Fibroblast of upper back skin (primary cell): Measurements from ENCODE around the gene SLC35G1.

Experiments
- DNase-seq: peaks from one replicate; pipeline ENCODE4 v3.0.0-alpha.2; 2013

SLC35G1 gene, protein sequence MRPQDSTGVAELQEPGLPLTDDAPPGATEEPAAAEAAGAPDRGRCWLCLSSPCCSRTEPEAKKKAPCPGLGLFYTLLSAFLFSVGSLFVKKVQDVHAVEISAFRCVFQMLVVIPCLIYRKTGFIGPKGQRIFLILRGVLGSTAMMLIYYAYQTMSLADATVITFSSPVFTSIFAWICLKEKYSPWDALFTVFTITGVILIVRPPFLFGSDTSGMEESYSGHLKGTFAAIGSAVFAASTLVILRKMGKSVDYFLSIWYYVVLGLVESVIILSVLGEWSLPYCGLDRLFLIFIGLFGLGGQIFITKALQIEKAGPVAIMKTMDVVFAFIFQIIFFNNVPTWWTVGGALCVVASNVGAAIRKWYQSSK

DNA sequence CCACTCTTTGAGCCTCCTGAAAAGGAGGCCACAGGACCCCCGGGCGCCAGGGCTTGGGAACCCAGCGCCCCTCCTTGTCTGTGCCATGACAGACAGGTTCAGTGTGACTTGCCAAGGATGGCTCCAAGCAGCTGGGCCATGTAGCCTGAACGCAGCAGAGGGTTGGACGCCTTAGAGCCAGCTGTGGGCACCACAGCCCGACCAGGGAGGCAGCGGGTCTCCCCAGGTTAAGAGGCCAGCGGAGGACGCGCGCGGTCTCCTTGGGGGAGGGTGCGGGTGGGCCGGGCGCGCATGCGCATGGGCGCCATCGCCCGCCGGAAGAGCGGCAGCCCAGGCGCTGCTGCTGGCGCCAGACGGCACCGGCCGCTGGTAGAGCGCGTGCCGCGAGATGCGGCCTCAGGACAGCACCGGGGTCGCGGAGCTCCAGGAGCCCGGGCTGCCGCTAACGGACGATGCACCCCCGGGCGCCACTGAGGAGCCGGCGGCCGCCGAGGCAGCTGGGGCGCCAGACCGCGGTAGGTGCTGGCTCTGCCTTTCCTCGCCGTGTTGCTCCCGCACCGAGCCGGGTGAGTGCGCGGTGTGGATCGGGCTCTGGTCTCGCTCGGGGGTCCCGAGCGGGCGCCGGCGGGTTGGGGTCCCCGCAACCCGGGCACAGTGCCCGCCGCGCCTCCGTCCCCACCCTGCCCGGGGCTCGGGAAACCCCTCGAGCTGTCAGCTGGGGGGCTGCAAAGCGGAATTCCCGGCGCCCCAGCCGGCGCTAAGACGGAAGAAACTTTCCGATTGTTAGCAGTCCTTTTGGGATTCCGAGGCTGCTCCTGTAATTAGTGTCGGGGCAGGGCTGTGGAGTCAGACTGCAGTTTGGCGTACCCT, at the start of gene SLC35G1:
TSS of gene SLC35G1 (plus strand) at position 333 of the 870 bp plus-strand sequence. CDS start at position 389, 56 bp downstream.
- peak; percentile 65 for DNase-seq

DNA sequence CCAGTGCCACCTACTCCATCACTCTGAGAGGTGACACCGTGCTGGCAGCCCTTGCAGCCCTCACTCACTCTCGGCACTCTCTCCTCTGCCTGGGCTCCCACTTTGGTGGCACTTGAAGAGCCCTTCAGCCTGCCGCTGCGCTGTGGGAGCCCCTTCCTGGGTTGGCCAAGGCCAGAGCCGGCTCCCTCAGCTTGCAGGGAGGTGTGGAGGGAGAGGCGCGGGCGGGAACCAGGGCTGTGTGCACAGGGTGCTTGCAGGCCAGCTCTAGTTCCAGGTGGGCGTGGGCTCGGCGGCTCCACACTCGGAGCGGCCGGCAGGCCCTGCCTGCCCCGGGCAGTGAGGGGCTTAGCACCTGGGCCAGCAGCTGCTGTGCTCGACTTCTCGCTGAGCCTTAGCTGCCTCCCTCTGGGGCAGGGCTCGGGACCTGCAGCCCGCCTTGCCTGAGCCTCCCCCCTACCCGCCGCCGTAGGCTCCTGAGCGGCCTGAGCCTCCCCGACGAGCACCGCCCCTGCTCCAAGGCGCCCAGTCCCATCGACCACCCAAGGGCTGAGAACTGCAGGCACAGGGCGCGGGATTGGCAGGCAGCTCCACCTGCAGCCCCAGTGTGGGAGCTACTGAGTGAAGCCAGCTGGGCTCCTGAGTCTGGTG, 48.7 kb upstream of the SLC35G1 start:
- DNase-seq: no peak

DNA sequence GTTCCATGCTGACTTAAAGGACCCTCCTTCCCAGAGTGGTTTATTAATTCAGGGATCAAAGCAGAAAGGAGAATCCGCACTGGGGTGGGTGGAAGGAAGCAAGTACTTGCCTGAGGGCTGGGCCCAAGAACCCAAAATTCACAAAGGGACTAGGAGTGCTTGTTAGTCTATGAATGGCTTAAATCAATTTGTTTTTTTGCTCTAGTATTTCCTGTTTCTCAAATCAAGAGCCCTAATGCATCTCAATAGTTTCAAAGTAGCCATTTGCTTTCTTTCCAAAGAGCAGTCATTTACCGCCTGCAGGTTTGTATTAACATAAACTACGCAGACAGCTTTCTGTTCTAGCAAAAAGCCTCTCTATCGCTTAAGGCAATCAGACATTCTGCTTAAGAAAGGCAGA, 44.2 kb upstream of the SLC35G1 start:
- no peak for DNase-seq

DNA sequence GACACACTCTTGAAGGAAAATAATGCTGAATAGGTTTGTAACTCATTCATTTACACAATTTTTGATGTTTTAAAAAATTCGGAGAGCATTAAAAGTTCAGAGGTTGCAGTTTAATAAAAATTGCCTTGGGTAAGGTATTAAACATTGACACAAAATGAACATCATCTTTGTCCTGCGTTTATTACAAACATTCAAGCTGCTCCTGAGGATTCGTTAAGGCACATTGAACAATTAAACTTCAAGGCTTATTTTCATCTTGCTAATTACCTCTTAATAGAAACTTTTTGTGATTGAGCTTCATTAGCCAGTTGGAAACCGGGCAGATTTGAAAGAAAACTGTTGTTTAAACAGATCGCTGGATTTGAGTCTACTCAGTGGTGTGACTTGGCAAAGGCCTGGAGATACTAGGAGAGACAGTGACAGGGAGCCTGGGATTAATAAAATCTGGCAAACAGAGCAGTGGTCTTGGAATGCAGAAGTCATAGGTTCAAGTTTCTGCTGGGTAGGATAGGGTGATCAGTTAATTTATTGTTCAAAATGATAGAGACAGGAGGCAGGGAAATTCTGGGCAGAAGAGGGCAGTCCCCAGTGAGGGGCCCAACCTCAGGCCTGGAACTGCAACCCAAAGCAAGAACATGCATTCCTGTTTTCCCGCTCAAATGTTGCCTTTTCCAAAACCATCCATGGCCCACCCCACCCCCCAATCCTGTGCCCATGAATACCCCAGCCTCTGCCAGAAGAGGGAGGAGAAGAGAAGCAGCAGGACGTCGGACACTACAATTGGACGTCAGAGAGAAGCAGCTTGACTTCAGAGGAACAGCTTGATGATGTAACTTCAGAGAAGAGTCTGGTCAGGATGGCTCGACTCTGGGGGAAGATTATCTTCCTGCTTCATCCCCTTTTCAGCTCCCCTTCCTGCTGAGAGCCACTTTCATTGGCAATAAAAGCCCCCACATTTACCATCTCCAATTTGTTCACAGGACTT, 43.5 kb upstream of the SLC35G1 start:
- DNase-seq: no peak

DNA sequence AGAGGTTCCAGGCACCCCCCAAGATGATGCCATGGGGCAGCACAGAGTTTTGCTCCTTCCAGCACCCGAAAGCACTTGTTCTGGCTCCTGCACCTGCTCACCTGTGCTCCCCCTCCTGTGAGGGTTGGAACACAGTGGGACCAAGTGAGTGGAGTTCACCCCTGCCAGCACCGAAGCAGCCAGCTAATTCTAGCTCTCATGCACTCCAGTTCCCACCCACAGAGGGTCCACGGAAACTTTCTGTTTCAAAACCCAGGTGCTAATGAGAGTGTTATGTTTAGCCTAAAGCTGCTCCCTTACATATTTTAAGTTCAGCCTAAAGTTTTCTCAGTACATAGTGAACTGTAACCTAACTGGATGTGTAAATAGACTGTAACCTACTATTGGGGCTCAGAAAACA, 42.6 kb upstream of the SLC35G1 start:
- DNase-seq: no peak

DNA sequence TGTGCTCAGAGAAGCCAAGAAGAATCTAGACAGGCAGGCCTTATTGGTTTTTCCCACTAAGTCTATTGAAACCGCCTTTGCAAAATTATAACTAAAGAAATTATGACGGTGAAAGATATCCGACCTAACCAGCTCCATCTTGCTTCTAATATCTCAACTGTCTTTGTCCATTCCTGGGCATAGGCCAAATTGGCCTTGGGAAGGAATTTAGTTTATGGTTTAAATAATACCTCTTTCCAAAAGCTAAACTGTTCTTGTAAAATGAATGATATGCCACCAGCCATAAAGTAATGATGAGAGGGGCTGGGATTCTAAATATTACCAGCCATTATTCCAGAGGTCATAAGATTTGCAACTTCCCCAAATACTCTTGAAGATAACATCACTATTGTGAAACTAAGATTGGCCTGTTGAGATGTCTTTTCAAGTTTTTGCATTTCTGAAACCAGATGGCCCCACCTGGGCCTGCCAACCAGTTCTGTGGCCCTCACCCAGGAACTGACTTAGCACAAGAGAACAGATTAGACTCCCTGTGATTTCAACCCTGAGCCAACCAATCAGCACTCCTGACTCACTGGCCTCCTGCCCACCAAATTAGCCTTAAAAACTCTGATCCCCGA, 41.2 kb upstream of the SLC35G1 start:
- no peak for DNase-seq

DNA sequence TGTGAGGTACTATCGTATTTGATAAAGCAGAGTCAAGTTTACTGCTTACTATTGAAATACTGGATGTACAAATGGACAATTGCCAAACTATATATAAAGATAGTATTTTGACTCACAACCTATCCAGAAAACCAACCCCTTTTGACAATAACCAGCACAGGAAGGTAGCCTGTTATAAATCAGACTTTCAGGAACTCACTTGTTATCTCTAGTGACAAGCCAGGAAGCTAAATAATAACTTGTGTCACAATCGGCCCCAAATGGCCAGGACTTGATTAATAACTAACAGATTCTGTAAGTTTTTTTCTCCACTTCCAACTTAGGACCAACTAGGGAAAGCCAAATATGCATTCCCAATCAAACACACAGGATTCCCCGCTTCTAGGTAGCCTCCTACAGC, 38.8 kb upstream of the SLC35G1 start:
- no peak for DNase-seq

DNA sequence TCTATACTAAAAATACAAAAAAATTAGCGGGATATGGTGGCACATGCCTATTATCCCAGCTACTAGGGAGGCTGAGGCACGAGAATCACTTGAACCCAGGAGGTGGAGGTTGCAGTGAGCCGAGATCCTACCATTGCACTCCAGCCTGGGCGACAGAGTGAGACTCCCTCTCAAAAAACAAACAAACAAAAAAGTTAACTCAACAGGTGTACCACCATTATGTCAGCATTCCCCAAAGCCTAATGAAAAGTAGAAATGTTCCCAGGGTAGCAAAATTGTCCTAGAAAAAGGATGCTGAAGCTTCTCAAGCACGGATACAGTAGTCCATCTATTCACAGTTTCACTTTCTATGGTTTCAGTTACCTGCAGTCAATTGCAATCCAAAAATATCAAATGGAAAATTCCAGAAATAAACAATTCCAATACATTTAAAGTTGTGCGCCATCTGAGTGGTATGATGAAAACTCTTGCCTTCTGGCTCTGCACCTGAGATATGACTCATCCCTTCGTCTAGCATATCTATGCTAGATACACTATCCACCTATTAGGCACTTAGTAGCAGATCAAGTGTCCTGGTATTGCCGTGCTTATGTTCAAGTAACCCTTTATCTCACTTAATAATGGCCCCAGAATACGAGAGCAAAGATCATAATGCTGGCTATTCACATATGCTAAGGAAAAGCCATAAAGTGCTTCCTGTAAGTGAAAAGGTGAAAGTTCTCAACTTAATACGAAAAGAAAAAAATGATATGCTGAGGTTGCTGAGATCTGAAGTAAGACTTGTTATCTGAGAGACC, 37.2 kb upstream of the SLC35G1 start:
- no peak for DNase-seq

DNA sequence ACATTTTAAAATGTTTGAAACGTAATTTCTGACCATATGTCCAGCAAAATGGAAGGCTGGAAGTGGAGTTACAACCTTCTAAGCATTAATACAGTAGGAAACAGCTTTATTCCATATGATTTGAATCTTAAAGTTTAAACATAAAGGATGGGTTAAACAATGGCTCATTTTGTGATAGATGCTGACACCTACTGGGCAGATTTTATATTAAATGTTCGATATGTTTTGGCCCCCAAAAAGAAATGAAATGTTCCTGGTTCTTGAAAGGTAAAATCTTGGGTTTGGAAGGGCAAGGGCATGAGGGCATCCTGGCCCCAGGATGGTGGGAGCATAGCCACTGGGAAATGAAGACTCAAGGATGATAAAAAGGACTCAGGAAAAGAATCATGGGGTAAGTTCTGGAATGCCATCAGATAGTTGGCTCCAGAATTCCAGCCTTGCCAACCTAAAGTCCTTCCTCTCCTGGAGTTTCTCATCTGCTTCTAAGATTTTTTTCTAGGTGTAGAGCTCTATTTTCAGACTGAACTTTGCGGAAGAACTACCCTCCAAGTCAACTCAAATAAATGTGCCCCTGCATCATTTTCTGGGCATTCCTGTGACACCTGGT, 34.6 kb upstream of the SLC35G1 start:
- DNase-seq: peak; percentile 32

DNA sequence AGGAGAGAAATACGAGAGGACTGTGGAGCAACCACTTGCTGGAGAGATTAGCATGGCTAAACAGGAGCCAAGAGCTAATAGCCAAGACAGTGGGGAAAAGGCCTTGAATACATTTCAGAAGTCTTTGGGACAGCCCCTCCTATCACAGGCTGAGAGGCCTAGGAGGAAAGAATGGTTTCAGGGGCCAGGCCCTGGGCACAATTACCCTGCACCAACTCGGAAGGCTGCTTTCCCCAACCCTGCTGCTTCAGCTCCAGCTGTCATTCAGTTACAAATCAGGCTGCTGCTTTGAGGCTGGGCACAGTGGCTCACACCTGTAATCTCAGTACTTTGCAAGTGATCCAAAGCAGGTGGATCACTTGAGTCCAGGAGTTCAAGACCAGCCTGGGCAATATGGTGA, 32.0 kb upstream of the SLC35G1 start:
- no peak for DNase-seq

DNA sequence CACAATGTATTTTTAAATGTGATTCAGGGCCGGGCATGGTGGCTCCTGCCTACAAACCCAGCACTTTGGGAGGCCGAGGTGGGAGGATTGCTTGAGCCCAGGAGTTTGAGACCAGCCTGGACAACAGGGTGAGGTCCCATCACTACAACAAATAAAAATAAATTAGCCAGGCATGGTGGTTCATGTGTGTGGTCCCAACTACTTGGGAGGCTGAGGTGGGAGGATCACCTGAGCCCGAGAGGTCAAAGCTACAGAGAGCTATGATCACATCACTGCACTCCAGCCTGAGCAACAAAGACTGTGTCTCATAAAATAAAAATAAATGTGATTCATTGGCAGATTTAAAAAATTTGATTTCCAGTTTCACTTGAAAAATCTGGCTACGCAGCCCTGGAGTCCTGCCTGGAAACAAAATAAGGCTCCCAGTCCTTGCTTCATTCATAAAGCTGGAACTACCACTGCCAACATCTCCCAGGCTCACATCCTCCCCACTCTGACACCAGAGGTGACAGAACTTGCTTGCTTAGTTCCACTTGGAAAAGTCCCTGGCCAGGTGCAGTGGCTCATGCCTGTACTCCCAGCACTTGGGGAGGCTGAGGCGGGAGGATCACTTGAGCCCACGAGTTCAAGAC, 27.9 kb upstream of the SLC35G1 start:
- no peak for DNase-seq

DNA sequence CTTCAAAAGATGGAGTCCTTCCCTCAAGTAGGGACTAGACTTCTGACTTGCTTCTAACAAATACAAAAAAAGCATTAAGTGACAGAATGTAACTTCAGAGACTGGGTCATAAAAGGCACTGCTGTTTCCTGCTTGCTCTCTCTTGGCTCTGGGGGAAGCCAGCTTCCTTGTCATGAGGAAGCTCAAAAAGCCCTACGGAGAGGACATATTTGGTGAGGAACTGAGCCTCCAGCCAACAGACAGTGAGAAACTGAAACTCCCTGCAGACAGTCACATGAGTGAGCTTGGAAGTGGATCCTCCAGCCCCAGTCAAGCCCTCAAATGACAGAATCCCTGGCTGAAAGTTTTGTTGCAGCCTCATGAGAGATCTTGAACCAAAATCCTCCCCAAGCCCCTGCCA, 26.3 kb upstream of the SLC35G1 start:
- no peak for DNase-seq

DNA sequence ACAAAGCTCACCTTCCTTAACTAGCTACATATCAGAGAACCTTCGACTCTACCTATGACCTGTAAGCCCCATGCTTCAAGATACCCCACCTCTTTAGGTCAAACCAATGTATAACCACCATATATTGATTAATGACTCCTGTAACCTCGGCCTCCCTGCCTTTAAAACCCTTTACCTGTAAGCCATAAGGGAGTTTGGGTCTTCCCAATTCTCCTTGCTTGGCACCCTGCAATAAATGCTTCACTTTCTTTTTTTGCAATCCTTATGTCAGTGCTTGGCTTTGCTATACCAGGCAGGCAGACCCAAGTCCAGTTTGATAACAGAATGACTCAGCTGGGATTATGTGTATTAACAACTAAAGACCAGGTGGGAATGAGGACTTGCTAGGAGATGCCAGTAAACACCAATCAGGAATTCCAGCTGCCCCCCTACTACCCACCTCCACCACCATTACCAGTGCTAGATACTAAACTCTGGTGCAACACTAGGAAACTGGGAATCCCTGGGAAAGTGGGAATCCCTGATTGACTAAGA, 22.0 kb upstream of the SLC35G1 start:
- no peak for DNase-seq

DNA sequence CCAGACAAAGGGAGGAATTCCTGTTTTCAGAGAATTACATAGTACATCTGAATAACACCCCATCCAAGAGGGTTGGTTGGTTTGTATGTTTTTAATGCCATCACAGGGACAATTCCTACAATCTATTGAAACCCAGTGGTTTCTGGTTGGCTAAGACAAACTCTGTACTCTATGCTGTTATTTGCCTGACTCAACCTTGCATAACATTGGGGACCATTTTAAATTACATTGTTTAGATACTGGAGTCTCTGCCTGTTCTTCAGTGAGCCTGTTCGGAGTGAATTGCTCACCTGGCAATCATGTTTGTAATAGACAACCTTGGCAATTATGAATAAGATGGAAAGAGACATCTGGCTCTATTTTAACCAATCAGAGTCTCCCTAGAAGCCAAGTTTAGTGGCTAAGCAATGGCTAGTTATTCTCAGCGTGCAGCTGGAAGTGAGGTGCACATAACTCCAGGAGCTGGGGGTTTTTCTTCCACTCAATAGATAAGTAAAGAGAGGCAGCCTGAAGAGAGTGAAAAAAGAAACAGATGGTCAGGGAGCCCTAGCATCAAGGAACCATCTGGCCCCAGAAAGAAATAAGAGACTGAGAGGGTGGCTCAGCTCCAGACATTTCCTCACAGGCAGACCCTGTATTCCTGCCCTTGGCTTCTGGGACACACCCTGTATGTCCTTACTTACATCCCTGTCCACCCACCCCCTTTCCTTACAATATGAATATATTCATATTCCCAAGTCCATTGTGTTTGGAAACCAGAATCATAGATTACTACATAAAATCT, 21.2 kb upstream of the SLC35G1 start:
- peak; percentile 3 for DNase-seq

DNA sequence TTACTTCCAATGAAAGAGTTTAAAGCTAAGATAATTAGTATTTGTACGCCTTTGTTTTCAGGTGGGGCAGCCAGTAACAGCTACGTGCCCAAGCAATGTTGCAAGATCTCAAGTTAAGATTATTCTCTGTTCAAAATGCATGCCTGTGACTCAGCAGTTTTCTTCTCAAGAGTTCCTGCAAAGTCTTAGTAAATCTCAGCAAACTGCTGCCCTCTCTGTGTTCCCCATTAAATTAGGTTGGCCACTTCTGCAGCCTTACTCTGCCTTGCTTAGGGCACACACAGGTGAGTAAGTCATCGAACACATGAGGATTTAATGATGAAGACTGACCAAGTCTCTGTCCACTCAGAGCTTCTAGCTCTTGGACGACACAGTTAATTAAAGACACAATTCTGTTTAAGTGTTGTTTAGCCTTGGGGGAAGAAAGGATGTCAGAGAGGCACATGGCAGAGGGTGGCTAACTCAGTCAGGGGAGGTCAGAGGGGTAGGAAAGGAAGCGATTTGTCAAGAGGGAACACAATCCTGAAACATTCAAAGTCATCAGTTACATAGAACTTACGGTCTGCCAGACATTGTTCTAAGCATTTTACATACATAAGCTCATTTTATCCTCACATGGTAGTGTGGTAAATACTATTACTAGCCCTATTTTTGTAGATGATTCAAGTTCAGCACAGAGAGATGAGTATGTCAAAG, 20.2 kb upstream of the SLC35G1 start:
- DNase-seq: peak; percentile 39

DNA sequence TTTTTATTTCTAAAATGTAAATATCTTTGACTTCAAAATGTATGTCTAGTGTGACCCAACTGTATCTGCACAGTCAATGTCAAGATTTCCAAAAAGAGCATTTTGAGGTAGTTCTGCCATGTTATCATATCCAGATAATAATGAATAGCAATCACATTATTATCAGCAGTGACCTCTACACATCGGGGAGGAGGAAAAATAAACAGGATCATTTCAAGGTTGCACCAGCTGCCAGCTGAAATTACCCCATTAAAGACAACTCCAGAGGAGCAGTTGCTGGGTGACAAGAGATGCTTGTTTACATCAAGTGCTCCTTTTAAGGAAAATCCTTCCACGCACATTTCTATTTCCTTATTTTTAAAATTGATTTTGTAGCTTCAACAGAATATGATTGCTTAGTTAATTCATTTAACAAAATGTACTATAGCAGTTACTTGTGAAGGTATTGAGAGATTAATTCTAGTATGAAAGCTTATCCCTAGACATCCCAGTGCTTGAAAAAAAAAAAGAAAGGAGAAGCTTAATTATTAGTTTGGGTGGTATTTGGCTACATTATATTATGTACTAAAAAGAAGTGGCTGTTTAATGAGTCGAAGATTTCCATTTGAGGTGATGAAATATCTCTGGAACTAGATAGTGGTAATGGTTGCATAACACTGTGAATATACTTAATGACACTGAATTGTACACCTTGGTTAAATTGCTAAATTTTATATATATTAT, 19.3 kb upstream of the SLC35G1 start:
- DNase-seq: no peak

DNA sequence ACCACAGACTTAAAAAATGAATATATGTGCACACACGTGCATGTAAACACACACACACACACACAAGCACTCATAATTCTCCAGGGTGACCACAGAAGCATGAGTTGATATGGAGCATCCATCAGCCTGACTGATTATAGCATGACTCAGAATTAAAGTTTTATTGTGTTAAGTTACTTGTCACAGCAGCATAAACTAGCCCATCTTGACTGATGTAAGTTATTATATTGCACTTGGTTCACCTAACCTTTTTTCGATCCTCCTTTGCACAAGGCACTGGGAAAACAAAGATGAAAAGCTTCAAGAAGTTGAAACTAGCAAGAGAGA, 18.8 kb upstream of the SLC35G1 start:
- DNase-seq: peak; percentile 41

DNA sequence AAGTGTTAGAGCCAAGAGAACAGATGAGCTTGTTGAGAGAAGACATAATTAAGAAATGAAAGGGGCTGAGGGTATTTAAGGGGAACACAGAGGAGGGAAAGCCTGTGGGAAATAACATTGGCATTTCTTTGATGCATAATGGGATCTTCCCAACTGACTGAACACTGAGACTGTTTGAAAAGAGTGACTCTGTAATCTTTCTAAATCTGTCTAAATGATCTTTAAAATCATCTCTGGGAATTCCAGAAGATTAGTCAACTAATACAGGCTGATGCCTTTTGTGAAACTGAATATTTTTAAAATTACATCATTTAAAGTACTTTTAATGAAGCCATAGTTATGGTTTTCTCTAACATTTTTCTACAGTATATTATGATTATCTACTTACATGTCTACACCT, 17.4 kb upstream of the SLC35G1 start:
- peak; percentile 46 for DNase-seq
